ENCODE data around the gene BCL3. TPM values are rescaled to one million over a fixed set of nuclear protein-coding genes. Genes with fewer than 3 reads are reported as not detected.
A peak's percentile ranks its signal among the peaks of the same experiment; 100 is the strongest.

BCL3 gene
- total and polyA plus RNA-seq, 2 of the 4 experiments (the other 2 are of a cell fraction), result 1.6 to 26.0 TPM

DNA sequence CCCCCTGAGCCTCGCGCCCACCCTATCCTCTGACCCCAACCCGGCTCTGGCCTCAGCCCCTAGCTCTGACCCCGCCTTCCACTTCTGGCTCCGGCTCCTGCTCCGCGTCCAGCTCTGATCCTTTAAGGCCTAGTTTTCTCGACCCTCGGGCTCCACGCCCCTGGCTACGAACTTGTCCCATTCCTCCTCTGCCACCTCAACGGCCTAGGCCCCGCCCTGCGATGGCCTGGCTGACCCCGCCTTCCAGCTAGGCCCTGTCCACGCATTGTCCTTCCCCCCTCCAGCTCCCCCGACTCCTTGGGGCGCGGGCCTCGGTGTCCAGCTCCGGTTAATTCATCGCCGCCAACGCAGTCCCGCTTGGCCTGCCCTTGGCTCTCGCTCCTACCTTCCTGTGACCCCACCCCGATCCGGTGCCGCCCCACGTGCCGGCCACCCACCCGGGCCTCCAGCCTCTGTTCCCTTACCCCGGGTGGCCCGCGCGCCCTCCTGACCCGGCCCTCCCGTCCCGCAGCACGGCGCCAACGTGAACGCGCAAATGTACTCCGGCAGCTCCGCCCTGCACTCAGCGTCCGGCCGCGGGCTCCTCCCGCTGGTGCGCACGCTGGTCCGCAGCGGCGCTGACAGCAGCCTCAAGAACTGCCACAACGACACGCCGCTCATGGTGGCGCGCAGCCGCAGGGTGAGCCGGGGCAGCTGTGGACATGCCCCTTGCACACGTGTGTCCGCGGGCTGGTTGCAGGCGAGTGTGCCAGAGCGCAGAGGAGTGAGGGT, 9.4 kb downstream of the BCL3 start:
- peak overlapping the region; percentile 44 for H4K5ac ChIP-seq (ENCODE audit: low read depth, low read length)
- DNase-seq (peak; percentile 63), ATAC-seq (ENCODE audit: low read depth) (peak; percentile 8)
- no TSS peak for BruUV-seq (replicated peaks)
- peak overlapping the region; percentile 42; the same call in 1 of the 3 replicates for H2BK15ac ChIP-seq (ENCODE audit: low read depth, low read length)
- WGBS, 2 experiments (ENCODE audit: extremely low coverage in 2 of 2, insufficient read length in 1 of 2), result 16% methylated on average over 47 of the region's 68 CpGs; no CpG with 5 or more reads in 1 of the 2 experiments
- no peak for TF ChIP-seq BHLHE40 (IDR thresholded peaks at IDR 0.05; ENCODE audit: low read depth, low read length)
- TF ChIP-seq RFX5 (IDR thresholded peaks at IDR 0.05; ENCODE audit: low read depth, low read length), result no peak
- TF ChIP-seq, protein P1, sequence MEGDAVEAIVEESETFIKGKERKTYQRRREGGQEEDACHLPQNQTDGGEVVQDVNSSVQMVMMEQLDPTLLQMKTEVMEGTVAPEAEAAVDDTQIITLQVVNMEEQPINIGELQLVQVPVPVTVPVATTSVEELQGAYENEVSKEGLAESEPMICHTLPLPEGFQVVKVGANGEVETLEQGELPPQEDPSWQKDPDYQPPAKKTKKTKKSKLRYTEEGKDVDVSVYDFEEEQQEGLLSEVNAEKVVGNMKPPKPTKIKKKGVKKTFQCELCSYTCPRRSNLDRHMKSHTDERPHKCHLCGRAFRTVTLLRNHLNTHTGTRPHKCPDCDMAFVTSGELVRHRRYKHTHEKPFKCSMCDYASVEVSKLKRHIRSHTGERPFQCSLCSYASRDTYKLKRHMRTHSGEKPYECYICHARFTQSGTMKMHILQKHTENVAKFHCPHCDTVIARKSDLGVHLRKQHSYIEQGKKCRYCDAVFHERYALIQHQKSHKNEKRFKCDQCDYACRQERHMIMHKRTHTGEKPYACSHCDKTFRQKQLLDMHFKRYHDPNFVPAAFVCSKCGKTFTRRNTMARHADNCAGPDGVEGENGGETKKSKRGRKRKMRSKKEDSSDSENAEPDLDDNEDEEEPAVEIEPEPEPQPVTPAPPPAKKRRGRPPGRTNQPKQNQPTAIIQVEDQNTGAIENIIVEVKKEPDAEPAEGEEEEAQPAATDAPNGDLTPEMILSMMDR (conservative IDR thresholded peaks at IDR 0.05; ENCODE audit: low read depth, low read length), result 0 out of 2 replicates have a peak, but pooled peaks have one; percentile 15
- H3K79me1 ChIP-seq (ENCODE audit: low read depth in 1 of 2, low read length in 2 of 2), result peaks cover 16 to 60% of the 10 kb centered on the region in 2 experiments
- peak overlapping the region; percentile 82 for H2AFZ ChIP-seq (replicated peaks; ENCODE audit: low read length, poor library complexity)
- H4K8ac ChIP-seq (ENCODE audit: low read depth in 2 of 2, low read length in 2 of 2), result peak overlapping the region; percentile 77 to 82
- H3K9me1 ChIP-seq (ENCODE audit: insufficient read depth, low read length), result peaks cover 16% of the 10 kb centered on the region
- H3K14ac ChIP-seq (replicated peaks; ENCODE audit: low read depth, low read length), result peak overlapping the region; percentile 84
- peak overlapping the region; percentile 80 for H2BK5ac ChIP-seq (ENCODE audit: low read depth, low read length, poor library complexity, severe bottlenecking)
- H3K56ac ChIP-seq (ENCODE audit: extremely low read depth, insufficient read depth, low read length), result no peak overlapping the region; the same call in 1 of the 2 replicates
- peak overlapping the region; percentile 50; the same call in 1 of the 2 replicates for H3K9ac ChIP-seq (ENCODE audit: low read depth, low read length)
- peak overlapping the region; percentile 67 for H3K4me2 ChIP-seq (ENCODE audit: low read depth, low read length)
- peaks cover 12% of the 10 kb centered on the region for H4K20me1 ChIP-seq (ENCODE audit: insufficient read depth, low read length)
- no peaks in the 10 kb centered on the region for H3K27me3 ChIP-seq (ENCODE audit: control insufficient read depth, insufficient read depth, low read length)
- intact Hi-C loops (cut with micrococcal nuclease) (loop anchor here (5.0 kb wide), 1 partner anchor 36 kb away; no protein-coding TSS in a partner anchor), dilution Hi-C loops (cut with HindIII; ENCODE audit: low sequenced_read_pairs, unreplicated experiment) (no loop called here), in situ Hi-C loops (cut with MboI; ENCODE audit: low sequenced_read_pairs) (no loop called here)
- H3K4me1 ChIP-seq (ENCODE audit: control insufficient read depth, insufficient read depth, low read length), result peaks cover 45% of the 10 kb centered on the region
- H3K4me3 ChIP-seq (ENCODE audit: insufficient read depth, low read depth, low read length), result peak overlapping the region; percentile 15
- H2BK20ac ChIP-seq (ENCODE audit: low read depth, low read length), result peak overlapping the region; percentile 39; the same call in 1 of the 2 replicates
- peak overlapping the region; percentile 82 for H3K4ac ChIP-seq (ENCODE audit: low read depth, low read length)
- peaks cover 50% of the 10 kb centered on the region for H3K36me3 ChIP-seq (ENCODE audit: control insufficient read depth, insufficient read depth, low read length)
- POLR2A ChIA-PET (ENCODE audit: unreplicated experiment), result interaction anchor here (0.5 to 0.9 kb wide), 2 partner anchors 13 to 16 kb away, joined by 3 read pairs; no protein-coding TSS in a partner anchor
- peak overlapping the region; percentile 30; the same call in 1 of the 2 replicates for H3K18ac ChIP-seq (ENCODE audit: low read depth, low read length)
- H3K23ac ChIP-seq (ENCODE audit: low read depth, low read length), result peak overlapping the region; percentile 84
- H2BK120ac ChIP-seq (ENCODE audit: low read depth, low read length), result peak overlapping the region; percentile 68
- CTCF ChIA-PET, result interaction anchor here (1.1 to 2.2 kb wide), 2 partner anchors 13 to 34 kb away, joined by 5 to 11 read pairs; no protein-coding TSS in a partner anchor
- peak overlapping the region; percentile 91 for H2AK5ac ChIP-seq (ENCODE audit: low read depth, low read length)
- H3K27ac ChIP-seq (ENCODE audit: insufficient read depth, low read length), result peak overlapping the region; percentile 30
- peak overlapping the region; percentile 87 for H4K91ac ChIP-seq (ENCODE audit: insufficient read depth, low read depth, low read length)
- no peaks in the 10 kb centered on the region for H3K9me3 ChIP-seq (ENCODE audit: control insufficient read depth, insufficient read depth, low read length)
- peak overlapping the region; percentile 98 for H2AK9ac ChIP-seq (replicated peaks; ENCODE audit: low read depth, low read length, poor library complexity)
